ENCODE measurements around the gene TRIP12.

GRCh38 chr2:229903037-229903436 is 18.8 kb downstream of the TRIP12 start:
- TF ChIP-seq JUN (IDR thresholded peaks at IDR 0.05) (no peak), JUNB (IDR thresholded peaks at IDR 0.05) (no peak), CHD2 (IDR thresholded peaks at IDR 0.05; ENCODE audit: low read length, partially characterized antibody) (no peak), EP300 (IDR thresholded peaks at IDR 0.05) (no peak), CTCF (IDR thresholded peaks at IDR 0.05) (no peak), POLR2A (IDR thresholded peaks at IDR 0.05; ENCODE audit: low read length) (no peak), MAZ (IDR thresholded peaks at IDR 0.05; ENCODE audit: borderline replicate concordance, low read depth, low read length) (no peak), CBX8 (IDR thresholded peaks at IDR 0.05) (no peak), FOSL2 (IDR thresholded peaks at IDR 0.05) (no peak), FOSL2 (CRISPR knock-in tag; IDR thresholded peaks at IDR 0.05) (no peak), REST (IDR thresholded peaks at IDR 0.05) (no peak), RCOR1 (IDR thresholded peaks at IDR 0.05; ENCODE audit: low read depth, low read length) (no peak)
